ENCODE data around the gene PIWIL4. TPM values are rescaled to one million over a fixed set of nuclear protein-coding genes. Genes with fewer than 3 reads are reported as not detected.

PIWIL4 gene
- polyA plus RNA-seq, 1 experiment = 1.0 TPM

GRCh38 chr11:94586978-94587377 lies 19.8 kb downstream of the PIWIL4 start:
- no peaks in the 10 kb centered on the region for H3K9me3 ChIP-seq (ENCODE audit: control insufficient read depth, insufficient read depth, low read length)
- POLR2A ChIA-PET = no interaction called here
- H3K27ac ChIP-seq (ENCODE audit: low read depth, low read length) = no peak overlapping the region
- CTCF ChIA-PET = interaction anchor here (1.8 to 3.2 kb wide), 2 partner anchors 16 to 68 kb away, joined by 4 to 31 read pairs; no protein-coding TSS in a partner anchor
- no peak overlapping the region for H3K4me3 ChIP-seq (ENCODE audit: low read depth, low read length)
- TF ChIP-seq CTCF (IDR thresholded peaks at IDR 0.05; ENCODE audit: low read depth, low read length) = no peak
- H3K27me3 ChIP-seq (ENCODE audit: control insufficient read depth, insufficient read depth, low read length) = no peaks in the 10 kb centered on the region
- no peak for DNase-seq (ENCODE audit: low read depth, low spot score)

GRCh38 chr11:94588366-94588942 lies 21.3 kb downstream of the PIWIL4 start:
- ChIA-PET CTCF (interaction anchor here (1.1 to 3.2 kb wide), 3 partner anchors 15 to 692 kb away, joined by 3 to 31 read pairs (median 4); no protein-coding TSS in a partner anchor), POLR2A (no interaction called here)
- H3K9me3 ChIP-seq (ENCODE audit: control insufficient read depth, insufficient read depth, low read length) = no peaks in the 10 kb centered on the region
- H3K27me3 ChIP-seq (ENCODE audit: control insufficient read depth, insufficient read depth, low read length) = no peaks in the 10 kb centered on the region
- no peak for DNase-seq (ENCODE audit: low read depth, low spot score)
- TF ChIP-seq CTCF (IDR thresholded peaks at IDR 0.05; ENCODE audit: low read depth, low read length) = no peak
- no peak overlapping the region for H3K27ac ChIP-seq (ENCODE audit: low read depth, low read length)
- H3K4me3 ChIP-seq (ENCODE audit: low read depth, low read length) = no peak overlapping the region

- ChIA-PET POLR2A (no interaction called here), CTCF (interaction anchor here (2.1 kb wide), 1 partner anchor 12 kb away, joined by 7 read pairs; no protein-coding TSS in a partner anchor)
- Histone ChIP-seq H3K4me3 (ENCODE audit: low read depth, low read length) (no peak overlapping the region), H3K27me3 (ENCODE audit: control insufficient read depth, insufficient read depth, low read length) (no peaks in the 10 kb centered on the region), H3K9me3 (ENCODE audit: control insufficient read depth, insufficient read depth, low read length) (no peaks in the 10 kb centered on the region), H3K27ac (ENCODE audit: low read depth, low read length) (no peak overlapping the region)
- no peak for TF ChIP-seq CTCF (IDR thresholded peaks at IDR 0.05; ENCODE audit: low read depth, low read length)
- DNase-seq (ENCODE audit: low read depth, low spot score) = no peak
Measured at GRCh38 chr11:94590352-94591041, 23.3 kb downstream of the PIWIL4 start.

- Histone ChIP-seq H3K27me3 (ENCODE audit: control insufficient read depth, insufficient read depth, low read length) (no peaks in the 10 kb centered on the region), H3K27ac (ENCODE audit: low read depth, low read length) (no peak overlapping the region), H3K9me3 (ENCODE audit: control insufficient read depth, insufficient read depth, low read length) (no peaks in the 10 kb centered on the region), H3K4me3 (ENCODE audit: low read depth, low read length) (no peak overlapping the region)
- POLR2A ChIA-PET = no interaction called here
- DNase-seq (ENCODE audit: low read depth, low spot score) = no peak
- CTCF ChIA-PET = interaction anchor here (0.6 to 1.1 kb wide), 3 partner anchors 11 to 173 kb away, joined by 3 to 4 read pairs (median 3); no protein-coding TSS in a partner anchor
- no peak for TF ChIP-seq CTCF (IDR thresholded peaks at IDR 0.05; ENCODE audit: low read depth, low read length)
Measured at GRCh38 chr11:94593030-94593429, 25.9 kb downstream of the PIWIL4 start.

GRCh38 chr11:94595076-94595475 lies 27.9 kb downstream of the PIWIL4 start:
- POLR2A ChIA-PET = no interaction called here
- no peak for TF ChIP-seq CTCF (IDR thresholded peaks at IDR 0.05; ENCODE audit: low read depth, low read length)

More at GRCh38 chr11:94595076-94595475, 27.9 kb downstream of the PIWIL4 start:
- CTCF ChIA-PET = interaction anchor here (1.7 to 2.7 kb wide), 3 partner anchors 9 to 76 kb away, joined by 4 to 15 read pairs (median 5); no protein-coding TSS in a partner anchor
- Histone ChIP-seq H3K27ac (ENCODE audit: low read depth, low read length) (no peak overlapping the region), H3K9me3 (ENCODE audit: control insufficient read depth, insufficient read depth, low read length) (no peaks in the 10 kb centered on the region), H3K4me3 (ENCODE audit: low read depth, low read length) (no peak overlapping the region), H3K27me3 (ENCODE audit: control insufficient read depth, insufficient read depth, low read length) (no peaks in the 10 kb centered on the region)
- DNase-seq (ENCODE audit: low read depth, low spot score) = no peak
